GM19240 (cell line): ENCODE results near the gene LETM1.
A peak's percentile ranks its signal among the peaks of the same experiment; 100 is the strongest.

ENCODE experiments used
- DNase-seq: peaks from one replicate; pipeline ENCODE4 v3.0.0; 2011; ENCODE audit warnings: low spot score; ENCODE audit not compliant: insufficient read length

The LETM1 gene

DNA sequence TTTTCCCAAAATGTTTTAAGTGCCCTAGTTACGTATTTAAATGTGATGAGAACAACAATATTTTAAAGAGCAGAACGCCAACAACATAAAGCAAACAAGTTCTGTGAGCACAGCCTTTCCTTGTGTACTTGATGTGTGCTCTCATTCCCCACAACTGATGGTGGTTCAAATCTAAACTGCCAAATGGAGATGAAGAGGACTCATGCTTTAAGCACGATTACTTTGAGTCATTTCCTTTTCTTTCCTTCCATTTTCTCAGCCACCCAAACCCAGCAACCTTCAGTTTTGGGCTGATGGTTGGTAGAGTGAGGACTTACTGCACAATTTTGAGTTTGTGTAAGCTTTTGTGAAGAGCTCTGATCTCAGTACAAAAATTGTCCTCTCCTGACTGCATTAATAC lies 16.9 kb upstream of the LETM1 start:
- DNase-seq: peak; percentile 22

DNA sequence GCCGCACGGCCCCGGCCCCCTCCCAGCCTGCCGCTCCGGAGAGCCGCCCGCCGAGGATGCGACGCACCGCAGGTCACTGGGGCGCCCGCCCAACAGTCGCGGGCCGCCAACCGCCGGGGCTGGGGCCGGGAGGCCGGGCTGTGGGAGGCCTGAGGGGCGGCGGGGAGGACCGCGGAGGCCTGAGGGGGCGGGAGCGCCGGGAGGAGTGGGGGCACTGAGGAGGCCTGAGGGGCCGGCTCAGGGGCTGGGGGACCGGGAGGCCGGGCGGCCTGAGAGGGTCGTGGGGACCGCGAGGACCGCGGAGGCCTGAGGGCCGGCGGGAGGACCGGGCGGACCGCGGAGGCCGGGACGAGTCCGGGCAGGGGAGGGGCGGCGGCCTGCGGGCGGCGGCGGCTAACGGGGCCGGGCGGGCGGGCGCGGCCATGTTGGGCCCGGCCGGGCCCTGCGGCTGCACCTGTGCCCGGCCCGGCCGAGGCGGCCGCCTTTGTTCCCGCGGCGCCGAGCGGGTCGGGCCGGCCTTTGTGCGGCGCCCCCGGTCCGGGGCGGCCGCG lies 15.6 kb upstream of the LETM1 start:
- DNase-seq: peak; percentile 31

DNA sequence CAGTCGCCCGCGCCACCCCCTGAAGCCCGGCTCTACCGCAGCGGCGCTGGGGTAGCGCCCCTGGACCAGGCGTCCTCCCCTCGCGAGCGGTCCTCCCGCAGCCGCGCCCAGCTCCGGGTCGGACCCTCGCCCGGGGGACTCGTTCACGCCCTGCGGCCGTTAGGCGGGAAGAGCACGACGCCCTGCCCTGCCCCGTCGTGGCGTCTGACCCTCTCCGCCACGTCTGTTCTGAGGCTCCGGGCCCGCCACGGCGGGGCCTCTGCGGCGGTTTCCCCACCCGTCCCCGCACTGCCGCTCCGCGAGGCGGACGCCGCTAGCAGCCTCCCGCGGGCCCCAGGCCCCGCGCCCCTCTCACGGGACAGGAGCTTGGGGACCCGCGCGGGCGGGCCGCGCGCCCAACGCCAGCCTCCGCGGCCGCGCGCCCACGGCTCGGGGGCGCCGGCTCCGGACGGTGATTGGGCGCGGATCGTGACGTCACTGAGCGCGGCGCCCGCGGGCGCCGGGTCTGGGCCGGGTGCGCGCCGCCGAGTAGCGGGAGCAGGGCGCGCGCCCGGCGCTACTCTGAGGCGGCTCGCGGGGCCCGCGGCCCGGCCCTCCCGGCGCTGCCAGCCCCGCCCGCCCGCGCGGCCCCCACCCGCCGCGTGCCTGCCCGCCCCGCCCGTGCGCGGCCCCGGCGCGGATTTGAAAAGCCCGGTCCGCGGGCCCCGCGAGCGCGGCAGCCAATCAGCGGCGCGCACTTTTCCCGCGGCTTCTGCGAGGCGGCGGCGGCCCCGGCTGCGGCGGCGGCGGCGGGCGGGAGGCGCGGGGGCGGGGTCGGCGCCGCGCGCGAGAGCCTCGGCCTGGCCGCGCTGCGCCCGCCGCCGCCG lies 14.9 kb upstream of the LETM1 start, which contains the start of gene NSD2:
Gene NSD2 (plus strand): TSS at position 816 of the 866 bp plus-strand sequence. CDS start 29,262 bp downstream, outside the sequence.
- DNase-seq: peak; percentile 95

DNA sequence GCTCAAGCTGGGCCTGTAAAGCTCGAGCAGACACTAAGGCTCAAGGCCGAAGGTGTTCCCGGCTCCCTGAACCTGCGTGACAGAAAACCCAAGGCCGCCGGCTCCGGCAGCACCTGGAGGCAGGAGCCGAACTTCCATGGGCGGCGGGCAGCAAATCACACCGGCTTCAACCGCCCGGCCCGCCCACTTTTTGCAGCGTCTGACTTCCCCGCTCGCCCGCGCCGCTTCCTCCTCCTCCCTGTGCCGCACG lies 14.3 kb upstream of the LETM1 start:
- DNase-seq: peak; percentile 84

DNA sequence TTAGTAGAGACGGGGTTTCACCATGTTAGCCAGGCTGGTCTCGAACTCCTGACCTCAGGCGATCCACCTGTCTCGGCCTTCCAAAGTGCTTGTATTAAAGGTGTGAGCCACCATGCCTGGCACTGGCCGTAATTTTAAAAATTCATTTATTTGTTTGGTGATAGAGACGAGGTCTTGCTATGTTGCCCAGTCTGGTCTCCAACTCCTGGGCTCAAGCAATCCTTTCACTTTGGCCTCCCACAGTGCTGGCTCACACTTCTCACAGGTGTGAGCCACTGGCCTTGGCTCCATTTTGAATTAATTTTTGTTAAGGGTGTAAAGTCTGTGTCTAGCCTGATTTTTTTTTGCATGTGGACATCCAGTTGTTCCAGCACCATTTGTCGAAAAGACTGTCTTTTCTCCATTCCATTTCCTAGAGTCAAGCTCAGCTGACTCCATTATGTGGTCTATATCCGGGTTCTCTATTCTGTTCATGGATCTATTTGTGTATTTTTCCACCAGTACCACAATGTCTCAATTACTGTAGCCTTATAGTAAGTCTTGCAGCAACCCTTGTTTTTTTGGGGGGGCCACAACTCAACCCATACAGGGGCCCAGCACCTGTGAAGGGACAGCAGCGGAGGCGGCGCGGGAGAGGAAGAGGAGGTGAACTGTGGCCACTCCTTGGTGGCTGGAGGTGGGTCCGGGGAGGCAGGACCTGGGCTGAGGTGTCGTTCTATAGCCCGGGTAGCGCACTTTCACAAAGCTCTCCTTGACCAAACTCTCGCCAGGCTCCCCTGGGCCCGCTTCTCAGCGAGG lies 13.8 kb upstream of the LETM1 start:
- DNase-seq: no peak

DNA sequence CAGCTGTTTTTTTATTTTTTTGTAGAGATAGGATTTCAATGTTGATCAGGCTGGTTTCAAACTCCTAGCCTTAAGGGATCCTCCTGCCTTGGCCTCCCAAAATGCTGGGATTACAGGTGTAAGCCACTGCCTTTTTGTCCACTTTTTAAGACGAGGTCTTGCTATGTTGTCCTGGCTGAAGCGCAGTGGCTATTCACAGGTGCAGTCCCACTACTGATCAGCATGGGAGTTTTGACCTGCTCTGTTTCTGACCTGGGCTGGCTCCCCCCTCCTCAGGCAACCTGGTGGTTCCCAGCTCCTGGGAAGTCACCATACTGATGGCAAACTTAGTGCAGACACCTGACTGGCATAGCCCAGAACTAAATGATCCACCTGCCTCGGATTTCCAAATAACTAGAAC lies 13.0 kb upstream of the LETM1 start:
- no peak for DNase-seq

DNA sequence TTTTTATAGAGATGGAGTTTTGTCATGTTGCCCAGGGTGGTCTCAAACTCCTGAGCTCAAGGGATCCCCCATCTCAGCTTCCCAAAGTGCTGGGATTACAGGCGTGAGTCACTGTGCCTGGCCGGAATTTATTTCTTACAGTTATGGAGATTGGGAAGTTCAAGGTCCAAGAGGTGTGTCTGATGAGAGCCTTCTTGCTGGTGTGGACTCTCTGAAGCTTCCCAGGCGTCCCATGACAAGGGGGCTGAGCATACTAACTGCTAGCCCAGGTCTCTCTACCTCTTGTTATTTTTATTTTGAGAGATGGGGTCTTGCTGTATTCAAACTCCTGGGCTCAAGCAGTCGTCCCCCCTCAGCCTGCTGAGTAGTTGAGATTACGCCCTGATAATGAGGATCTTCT lies 12.3 kb upstream of the LETM1 start:
- no peak for DNase-seq

DNA sequence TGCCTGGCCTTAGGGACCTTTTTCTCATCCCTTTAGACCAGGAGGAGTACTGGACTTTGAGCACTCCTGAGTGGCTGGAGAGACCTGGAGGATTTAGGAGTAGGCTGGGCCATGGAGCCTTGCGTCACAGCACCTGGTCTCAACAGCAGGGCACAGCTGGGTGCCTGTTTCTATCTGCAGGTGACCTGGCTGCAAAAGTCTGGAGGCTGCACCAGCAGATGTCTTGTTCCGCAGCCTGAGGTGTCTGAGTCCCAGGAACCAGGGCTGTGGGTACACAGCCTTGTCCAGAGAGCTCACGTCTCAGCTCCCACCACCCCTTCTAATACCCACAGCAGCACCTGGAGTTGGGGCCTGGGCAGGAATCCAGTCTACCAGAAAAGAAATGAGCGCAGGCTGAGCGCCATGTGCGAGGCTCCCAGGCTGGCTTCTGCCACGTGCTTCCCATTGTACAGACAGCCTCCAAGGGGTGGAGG lies 10.3 kb upstream of the LETM1 start:
- DNase-seq: no peak

DNA sequence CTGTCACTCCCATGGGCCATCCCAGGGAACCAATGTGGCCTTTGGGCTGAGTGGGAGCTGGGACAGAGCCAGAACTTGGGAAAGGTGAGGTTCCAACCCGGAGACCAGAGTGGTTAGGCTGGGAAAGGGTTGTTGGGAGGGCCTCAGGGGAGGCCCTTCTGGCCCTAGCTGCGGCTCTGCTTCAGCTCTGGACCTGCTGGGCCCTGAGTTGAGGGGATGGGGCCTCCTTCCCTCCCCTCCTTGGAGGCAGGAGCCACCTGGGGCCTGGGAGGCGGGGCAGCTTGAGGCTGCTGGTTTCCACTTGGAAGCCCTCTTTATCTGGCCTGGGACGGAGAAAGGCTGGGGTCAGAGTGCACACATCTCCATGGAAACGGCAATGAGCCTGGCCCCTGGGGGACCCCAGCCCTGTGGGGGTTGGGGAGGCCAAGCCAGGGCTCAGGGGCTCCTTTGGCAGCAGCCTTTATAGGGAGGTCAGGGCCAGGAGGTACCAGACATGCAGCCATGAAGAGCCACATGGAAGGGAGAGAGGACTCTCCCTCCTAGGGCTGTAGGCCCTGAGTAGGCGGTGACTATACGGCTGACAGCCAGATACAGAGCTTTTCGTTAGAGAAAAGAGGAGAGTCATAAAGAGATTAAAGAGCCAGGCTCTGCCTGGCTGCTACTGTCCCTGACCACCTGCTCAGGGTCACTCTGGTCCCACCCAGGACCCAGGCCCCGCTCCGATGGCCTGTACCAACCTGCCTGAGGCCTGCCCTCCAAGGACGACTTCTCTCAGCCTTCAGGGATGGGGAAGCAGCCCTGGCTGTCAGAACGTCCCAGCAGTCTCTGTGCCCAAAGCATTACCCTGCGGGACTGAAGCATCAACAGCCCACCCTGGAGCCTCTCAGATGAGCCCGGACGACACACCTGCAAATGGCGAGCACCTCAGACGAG lies 8.4 kb upstream of the LETM1 start:
- no peak for DNase-seq

DNA sequence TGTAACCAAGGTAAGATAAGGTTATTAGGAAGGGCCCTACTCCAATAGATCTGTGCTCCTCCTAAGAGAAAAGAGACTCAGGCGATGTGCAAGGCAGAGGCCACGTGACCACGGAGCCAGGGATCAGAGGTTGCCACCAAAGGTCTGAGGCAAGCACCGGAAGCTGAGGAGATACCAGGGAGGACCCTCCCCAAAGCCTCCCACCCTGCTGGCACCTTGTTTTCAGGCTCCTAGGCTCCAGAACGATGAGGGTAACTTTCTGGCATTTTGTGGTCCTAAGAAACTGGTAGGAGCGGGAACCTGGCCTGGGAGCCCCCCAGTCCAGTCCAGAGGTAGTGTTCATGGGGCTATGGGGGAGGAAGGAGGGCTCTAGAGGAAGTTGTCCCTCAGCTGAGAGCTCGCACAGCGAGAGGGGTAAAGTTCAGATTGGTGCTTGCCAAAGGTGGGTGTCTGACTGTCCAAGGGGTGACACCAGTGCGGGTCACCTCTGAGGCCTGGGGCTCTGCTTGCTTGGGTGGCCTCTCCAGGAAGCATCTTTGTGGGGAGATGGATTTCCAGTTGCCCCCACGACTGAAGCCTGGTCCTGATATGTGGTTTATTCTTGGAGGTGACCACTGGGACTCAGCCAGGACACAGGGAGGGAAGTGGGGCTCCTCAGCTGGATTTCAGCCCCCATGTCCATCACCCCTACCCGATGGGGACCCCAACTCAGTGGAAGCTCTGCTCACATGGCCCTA lies 7.5 kb upstream of the LETM1 start:
- DNase-seq: no peak

DNA sequence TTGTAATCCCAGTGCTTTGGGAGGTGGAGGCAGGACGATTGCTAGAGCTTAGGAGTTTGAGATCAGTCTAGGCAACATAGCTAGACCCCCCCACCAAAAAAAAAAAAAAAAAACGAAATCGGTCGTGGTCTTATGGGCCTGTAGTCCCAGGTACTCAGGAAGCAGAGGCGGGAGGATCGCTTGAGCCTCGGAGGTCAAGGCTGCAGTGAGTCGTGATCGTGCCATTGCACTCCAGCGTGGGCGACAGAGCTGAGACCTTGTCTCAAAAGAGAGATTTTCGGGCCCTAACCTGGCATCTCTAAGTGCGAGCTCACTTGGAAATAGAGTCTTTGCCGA lies 7.0 kb upstream of the LETM1 start:
- no peak for DNase-seq

DNA sequence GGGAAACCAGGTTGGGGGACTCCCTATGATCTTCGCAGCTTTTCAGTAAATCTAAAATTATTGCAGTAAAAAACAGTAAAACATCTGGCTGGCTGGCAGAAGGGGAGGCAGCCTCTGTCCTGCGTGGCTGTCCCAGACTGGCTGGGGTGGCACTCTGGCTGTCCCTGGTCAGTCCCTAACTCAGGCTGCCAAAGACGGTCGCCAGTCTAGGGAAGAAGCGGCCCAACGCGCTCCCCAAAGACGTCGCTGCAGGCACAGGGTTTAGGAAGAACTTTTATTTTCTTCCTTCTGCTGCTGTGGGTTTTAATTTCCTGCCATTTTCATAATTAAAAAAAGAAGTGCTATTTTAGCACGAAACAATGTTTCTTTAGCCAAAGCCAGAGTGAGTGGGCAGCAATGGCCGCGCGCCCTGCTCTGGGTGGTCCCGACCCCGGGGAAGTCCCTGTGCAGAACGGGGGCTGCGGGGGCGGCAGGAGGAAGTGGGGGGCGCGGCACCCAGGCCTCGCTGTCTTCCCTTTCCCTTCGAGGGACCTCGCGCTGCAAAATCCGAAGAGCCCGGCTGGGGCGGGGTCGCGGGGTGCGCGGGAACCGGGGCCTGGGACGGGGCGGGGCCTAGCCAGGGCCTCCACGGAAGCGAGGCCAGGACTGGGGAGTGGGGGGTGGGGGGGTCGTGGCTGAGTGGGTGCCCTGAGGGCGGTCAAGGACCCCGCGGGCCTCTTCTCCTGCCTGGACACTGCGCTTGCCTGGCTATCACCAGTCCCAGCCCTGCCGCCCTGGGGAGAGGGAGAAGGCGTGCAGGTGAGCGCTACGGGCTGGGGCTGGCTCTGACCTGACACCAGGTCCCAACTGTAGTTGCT lies 6.3 kb upstream of the LETM1 start:
- no peak for DNase-seq

DNA sequence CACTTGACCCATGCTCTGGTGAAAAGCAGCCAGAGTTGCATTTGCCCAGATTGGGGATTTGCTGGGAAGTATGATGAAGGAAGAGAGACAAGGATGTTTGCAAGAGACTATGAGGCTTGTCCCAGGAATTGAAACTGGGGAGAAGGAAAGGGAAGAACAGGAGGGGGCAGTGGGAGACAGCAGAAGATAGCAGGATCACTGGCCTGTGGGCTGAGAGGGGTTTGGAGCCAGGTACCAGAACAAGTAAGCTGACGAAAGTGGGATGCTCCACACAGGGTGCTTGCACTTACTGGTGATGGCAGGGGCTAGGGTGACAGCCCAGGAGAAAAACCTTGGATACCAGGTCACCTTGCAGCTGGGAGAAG lies 3.4 kb upstream of the LETM1 start:
- DNase-seq: no peak

DNA sequence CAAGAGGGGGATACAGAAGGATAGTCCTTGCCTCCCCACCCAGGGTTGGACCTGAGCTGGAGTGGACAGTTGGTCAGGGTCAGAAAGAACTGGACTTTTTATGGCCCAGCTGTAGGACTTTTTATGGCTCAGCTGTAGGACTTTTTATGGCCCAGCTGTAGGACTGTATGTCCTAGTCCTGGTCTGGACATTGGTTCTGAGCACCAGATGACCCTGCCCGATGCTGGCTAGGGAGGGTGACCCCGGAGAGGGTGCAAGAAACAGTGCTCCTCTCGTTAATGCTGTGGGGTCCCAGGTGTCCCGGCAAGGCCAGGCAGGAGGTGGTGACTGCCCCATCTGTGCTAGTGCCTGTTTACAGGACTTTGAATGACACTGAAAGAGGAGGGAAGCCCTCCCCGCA lies 2.0 kb upstream of the LETM1 start:
- no peak for DNase-seq

DNA sequence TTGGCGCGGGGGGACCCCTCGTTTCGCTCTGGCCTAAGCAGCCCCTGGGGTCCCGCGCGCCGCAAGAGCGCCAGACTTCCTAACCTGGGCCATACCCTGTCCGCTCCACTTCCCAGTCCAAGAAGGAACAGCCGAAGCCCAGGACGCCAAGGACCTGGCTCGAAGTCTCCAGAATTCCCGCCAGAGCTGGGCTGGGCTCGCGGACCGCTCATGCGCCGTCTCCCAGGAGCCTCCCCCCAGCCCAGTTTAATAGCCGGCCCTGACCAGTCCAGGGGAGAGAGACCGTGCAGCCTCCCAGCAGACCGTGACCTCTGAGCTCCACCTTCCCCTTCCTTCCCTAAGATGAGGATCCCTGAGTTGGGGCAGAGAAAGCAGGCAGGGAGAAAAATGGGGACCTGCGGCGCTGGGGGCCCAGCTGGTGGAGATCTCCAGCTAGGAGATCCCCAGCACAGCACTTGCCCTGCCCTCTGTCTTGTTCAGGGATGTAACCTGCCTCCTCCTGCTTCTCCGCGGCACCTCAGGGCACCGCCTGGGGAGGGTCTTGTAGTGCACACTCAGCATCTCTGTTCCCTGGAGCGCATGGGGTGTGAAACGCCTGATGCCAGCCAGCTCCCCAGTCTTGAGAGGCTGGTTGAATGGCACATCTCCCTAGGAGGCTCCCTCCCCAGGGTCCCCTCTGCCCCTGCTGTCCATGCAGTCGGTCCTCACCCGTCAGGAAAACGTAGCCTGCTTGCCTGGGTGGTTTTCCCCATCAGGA lies 1.2 kb upstream of the LETM1 start:
- DNase-seq: no peak

DNA sequence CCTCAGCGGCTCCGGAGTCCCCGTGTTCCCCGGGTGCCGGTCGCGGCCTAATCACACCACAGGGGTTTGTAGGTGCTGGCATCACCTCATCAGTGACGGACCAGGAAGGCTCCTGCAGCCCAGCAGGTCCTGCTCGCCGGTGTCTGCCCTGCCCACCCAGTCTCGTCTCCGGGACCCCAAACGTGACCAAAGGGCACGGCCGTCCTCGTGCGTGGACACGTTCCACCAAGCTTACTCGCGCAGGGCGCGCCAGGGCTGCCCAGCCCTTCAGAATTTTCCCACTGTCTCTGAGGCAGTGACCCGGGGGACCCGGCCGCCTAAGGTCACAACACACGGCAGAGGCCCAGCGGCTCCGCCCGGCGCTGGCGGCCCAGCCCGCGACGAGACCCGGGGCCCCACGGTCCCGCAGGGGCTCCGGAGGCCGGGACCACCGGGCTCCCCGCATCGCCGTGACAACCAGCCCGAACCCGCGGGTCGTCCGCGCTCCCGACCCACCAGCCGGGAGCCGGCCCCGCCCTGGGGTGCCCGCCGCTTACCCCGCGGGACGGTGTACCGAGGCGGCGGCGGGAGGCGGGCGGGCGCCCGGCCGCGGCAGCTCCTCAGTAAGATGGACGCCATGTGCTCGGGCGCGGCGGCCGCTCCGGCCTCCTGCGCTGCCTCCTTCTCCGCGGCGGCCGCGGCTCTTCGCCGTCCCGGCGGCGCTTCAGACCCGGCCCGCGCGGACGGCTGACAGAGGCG lies 454 bp downstream of the LETM1 start:
- DNase-seq: peak; percentile 30

DNA sequence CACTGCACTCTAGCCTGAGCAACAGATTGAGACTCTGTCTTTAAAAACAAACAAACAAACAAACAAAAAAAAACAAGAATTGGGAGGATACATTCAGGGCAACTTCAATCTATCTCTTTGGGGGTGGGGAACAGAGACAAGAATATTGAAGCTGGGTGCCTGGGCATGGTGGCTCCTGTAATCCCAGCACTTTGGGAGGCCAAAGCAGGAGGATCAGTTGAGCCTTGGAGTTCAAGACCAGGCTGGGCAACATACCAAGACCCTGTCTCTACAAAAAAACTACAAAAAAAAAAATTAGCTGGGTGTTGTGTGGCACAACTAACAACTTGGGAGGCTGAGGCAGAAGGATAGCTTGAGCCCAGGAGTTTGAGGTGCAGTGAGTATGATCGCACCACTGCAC lies 1.2 kb downstream of the LETM1 start:
- no peak for DNase-seq

DNA sequence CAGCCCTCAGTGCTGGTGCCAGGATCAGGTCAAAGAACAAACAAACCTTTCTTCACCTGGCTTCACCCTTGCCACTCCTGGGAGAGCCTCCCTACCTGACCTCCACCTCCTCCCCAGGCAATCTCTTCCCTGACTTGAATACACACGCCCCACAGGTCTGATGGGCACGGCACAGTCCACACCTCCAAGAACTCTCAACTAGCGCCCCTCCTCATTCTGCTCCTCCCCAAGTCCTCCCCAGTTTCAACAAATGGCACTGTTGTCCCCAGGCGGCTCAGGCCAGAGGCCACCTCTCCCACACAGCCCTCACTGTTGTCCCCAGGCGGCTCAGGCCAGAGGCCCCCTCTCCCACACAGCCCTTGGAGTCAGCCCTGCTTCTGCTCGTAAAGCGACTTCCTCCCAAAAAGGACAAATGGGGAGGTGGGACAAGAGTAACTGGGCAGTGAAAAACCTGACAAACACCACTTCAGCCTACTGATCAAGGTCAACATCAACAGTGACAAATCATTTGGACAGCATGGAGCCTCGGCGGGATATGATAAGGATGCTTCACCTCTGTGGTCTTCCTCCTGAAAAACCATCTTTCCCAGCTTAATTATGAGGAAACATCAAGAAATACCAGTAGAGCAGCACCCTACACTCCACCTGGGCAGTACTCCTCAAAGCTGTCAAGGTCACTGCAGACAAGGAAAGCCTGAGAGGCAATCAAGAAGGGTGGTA lies 2.9 kb downstream of the LETM1 start:
- DNase-seq: no peak
